ENCODE measurements around the gene SMAD3.
A peak's percentile ranks its signal among the peaks of the same experiment; 100 is the strongest.
"Not testable (repeated sequence)": the region's sequence is repeated elsewhere in the genome, so short reads cannot be mapped to it uniquely, and the experiment has no call there.

The SMAD3 gene

DNA sequence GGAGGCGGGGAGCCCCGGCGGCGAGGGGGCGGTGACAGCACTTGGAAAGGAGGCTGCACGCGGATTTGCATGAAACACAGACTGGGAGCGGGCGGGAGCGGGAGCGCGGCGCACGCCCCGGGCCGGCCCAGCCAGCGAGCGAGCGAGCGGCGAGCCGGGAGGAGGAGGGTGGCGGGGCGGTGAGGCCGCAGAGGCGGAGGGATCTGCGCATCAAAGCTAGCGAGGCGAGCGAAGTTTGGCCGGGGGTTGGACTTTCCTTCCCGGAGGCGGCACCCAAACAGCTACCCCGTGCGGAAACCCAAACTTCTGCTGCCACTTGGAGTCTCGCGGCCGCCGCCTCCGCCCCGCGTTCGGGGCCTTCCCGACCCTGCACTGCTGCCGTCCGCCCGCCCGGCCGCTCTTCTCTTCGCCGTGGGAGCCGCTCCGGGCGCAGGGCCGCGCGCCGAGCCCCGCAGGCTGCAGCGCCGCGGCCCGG lies at the start of gene SMAD3:
Gene SMAD3, plus strand, starts transcription at position 72 of the 475 bp plus-strand sequence. CDS start 553 bp downstream, outside the sequence.
- Histone ChIP-seq H3K9me3 (ENCODE audit: control insufficient read depth, insufficient read depth, low read length) (no peaks in the 10 kb centered on the region), H3K9ac (ENCODE audit: low read depth, low read length) (peak within 1 kb of the TSS; percentile 35), H3K36me3 (ENCODE audit: control insufficient read depth, insufficient read depth, low read length) (no peaks in the 10 kb centered on the region), H3K27ac (ENCODE audit: low read depth, low read length) (peak within 1 kb of the TSS; percentile 89), H3K4me3 (ENCODE audit: low read depth, low read length) (peak within 1 kb of the TSS; percentile 69), H3K27me3 (ENCODE audit: control insufficient read depth, insufficient read depth, low read length) (peaks cover 42% of the 10 kb centered on the region), H3K4me1 (ENCODE audit: control insufficient read depth, insufficient read depth, low read length) (peaks cover 43% of the 10 kb centered on the region)

DNA sequence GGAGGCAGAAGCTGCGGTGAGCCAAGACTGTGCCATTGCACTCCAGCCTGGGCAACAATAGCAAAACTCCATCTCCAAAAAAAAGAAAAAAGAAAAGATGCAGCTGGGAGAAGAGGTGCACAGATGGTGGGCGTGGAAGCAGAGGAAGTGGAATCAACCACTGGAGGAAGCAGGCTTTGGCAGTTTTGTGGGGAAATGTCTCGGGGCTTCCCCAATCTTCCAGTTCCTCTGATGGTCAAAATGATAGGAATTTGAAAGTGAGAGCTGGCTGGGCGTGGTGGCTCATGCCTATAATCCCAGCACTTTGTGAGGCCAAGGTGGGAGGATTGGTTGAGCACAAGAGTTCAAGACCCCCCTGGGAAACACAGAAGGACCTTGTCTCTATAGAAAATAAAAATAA lies 48.1 kb upstream of the SMAD3 start:
- Histone ChIP-seq H3K27ac (ENCODE audit: low read depth, low read length) (no peak overlapping the region), H3K4me3 (ENCODE audit: low read depth, low read length) (no peak overlapping the region), H3K27me3 (ENCODE audit: control insufficient read depth, insufficient read depth, low read length) (no peaks in the 10 kb centered on the region), H3K36me3 (ENCODE audit: control insufficient read depth, insufficient read depth, low read length) (no peaks in the 10 kb centered on the region), H3K9ac (ENCODE audit: low read depth, low read length) (no peak overlapping the region), H3K9me3 (ENCODE audit: control insufficient read depth, insufficient read depth, low read length) (no peaks in the 10 kb centered on the region), H3K4me1 (ENCODE audit: control insufficient read depth, insufficient read depth, low read length) (peaks cover 27% of the 10 kb centered on the region)

DNA sequence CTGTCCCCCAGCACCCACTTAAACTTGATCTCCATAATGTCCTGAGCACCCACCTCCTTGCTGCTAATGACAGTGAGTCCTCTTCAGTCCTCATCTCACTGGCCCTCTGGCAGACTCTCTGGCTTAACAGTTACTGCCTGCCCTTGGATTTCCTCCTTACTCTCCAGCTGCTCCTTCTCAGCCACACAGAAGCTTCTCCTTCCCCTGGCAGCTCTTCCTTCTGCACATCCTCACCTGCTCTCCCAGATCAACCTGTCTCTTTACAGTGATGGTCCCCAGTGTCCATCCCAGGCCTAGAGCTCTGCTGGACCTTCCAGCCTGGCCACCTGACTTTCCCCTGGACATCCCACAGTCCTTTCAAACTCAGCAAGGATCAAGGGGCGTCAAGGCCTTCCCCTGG lies 47.4 kb upstream of the SMAD3 start:
- Histone ChIP-seq H3K27me3 (ENCODE audit: control insufficient read depth, insufficient read depth, low read length) (no peaks in the 10 kb centered on the region), H3K9ac (ENCODE audit: low read depth, low read length) (no peak overlapping the region), H3K4me3 (ENCODE audit: low read depth, low read length) (no peak overlapping the region), H3K27ac (ENCODE audit: low read depth, low read length) (no peak overlapping the region), H3K36me3 (ENCODE audit: control insufficient read depth, insufficient read depth, low read length) (no peaks in the 10 kb centered on the region), H3K9me3 (ENCODE audit: control insufficient read depth, insufficient read depth, low read length) (no peaks in the 10 kb centered on the region), H3K4me1 (ENCODE audit: control insufficient read depth, insufficient read depth, low read length) (peaks cover 27% of the 10 kb centered on the region)

DNA sequence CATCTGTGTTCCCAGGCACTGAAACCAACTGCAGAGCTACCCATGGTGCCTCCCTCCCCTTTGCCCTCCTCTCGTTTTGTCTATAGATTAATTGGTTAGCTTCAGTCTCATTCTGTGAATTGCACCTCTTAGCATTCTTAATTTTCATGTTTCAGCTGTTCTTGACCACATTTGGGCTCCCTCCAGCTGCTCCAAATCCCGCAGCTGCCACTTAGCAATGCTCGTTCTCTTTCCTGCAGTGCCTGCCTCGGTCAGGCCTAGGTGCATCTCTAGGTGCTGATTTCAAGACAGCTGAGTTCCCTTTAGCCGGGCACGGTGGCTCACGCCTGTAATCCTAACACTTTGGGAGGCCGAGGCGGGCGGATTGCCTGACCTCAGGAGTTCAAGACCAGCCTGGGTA lies 47.0 kb upstream of the SMAD3 start:
- Histone ChIP-seq H3K4me3 (ENCODE audit: low read depth, low read length) (no peak overlapping the region), H3K9me3 (ENCODE audit: control insufficient read depth, insufficient read depth, low read length) (no peaks in the 10 kb centered on the region), H3K27ac (ENCODE audit: low read depth, low read length) (no peak overlapping the region), H3K36me3 (ENCODE audit: control insufficient read depth, insufficient read depth, low read length) (no peaks in the 10 kb centered on the region), H3K4me1 (ENCODE audit: control insufficient read depth, insufficient read depth, low read length) (peaks cover 23% of the 10 kb centered on the region), H3K9ac (ENCODE audit: low read depth, low read length) (no peak overlapping the region), H3K27me3 (ENCODE audit: control insufficient read depth, insufficient read depth, low read length) (no peaks in the 10 kb centered on the region)

DNA sequence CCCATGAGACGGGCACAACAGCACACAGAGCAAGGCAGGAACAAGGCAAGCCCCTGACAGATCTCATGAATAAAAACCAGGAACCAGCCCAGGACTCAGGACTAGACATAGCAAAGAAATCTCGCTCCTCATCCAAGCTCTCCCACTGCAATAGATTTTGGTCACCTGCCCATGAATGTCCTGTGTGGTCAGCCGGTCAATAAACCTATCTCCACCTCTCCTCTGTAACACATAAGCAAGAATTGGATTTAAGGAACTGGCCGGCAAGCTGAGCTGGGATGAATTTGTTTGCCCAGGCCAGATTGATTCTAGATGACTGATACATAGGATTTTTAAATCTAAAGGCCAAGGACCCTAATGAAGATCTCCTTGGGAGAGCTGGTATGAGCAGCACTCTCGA lies 46.3 kb upstream of the SMAD3 start:
- Histone ChIP-seq H3K4me1 (ENCODE audit: control insufficient read depth, insufficient read depth, low read length) (peaks cover 22% of the 10 kb centered on the region), H3K9ac (ENCODE audit: low read depth, low read length) (no peak overlapping the region), H3K36me3 (ENCODE audit: control insufficient read depth, insufficient read depth, low read length) (no peaks in the 10 kb centered on the region), H3K9me3 (ENCODE audit: control insufficient read depth, insufficient read depth, low read length) (no peaks in the 10 kb centered on the region), H3K27ac (ENCODE audit: low read depth, low read length) (no peak overlapping the region), H3K4me3 (ENCODE audit: low read depth, low read length) (no peak overlapping the region), H3K27me3 (ENCODE audit: control insufficient read depth, insufficient read depth, low read length) (no peaks in the 10 kb centered on the region)

DNA sequence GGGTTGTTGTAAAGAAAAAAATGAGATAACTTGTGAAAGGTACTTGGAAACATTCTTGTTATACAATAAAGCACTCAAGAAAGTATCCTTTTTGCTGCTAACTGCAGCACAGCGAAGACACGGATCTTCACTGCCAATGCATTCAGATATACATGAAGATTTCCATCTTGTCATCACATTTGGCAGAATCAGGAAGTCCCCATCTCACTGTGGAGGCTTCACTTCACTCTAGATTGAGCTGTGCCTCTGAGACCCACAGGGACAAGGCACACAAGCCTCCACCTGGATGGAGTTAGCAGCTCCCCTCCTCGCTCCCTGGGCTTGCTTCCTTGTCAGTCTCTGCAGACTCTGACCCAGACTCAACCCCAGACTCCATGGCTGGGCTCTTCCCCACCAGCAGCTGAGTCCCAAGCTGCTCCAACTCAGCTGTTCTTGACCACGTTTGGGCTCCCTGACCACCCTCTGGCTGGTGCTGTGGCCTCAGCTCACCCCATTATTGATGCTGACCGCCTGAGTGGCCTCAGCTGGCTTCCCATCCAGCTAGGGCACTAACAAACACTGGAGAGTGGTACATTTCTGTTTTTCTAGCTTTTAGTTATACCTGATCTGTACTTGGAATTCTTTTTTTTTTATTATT lies 45.4 kb upstream of the SMAD3 start:
- Histone ChIP-seq H3K27ac (ENCODE audit: low read depth, low read length) (no peak overlapping the region), H3K4me3 (ENCODE audit: low read depth, low read length) (no peak overlapping the region), H3K9me3 (ENCODE audit: control insufficient read depth, insufficient read depth, low read length) (no peaks in the 10 kb centered on the region), H3K4me1 (ENCODE audit: control insufficient read depth, insufficient read depth, low read length) (peaks cover 26% of the 10 kb centered on the region), H3K27me3 (ENCODE audit: control insufficient read depth, insufficient read depth, low read length) (no peaks in the 10 kb centered on the region), H3K9ac (ENCODE audit: low read depth, low read length) (no peak overlapping the region), H3K36me3 (ENCODE audit: control insufficient read depth, insufficient read depth, low read length) (no peaks in the 10 kb centered on the region)

DNA sequence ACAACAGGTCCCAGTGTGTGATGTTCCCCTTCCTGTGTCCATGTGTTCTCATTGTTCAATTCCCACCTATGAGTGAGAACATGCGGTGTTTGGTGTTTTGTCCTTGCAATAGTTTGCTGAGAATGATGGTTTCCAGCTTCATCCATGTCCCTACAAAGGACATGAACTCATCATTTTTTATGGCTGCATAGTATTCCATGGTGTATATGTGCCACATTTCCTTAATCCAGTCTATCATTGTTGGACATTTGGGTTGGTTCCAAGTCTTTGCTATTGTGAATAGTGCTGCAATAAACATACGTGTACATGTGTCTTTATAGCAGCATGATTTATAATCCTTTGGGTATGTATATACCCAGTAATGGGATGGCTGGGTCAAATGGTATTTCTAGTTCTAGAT lies 44.7 kb upstream of the SMAD3 start:
- H3K9me3 ChIP-seq (ENCODE audit: control insufficient read depth, insufficient read depth, low read length); H3K4me3 ChIP-seq (ENCODE audit: low read depth, low read length); H3K9ac ChIP-seq (ENCODE audit: low read depth, low read length); H3K36me3 ChIP-seq (ENCODE audit: control insufficient read depth, insufficient read depth, low read length); H3K27me3 ChIP-seq (ENCODE audit: control insufficient read depth, insufficient read depth, low read length); H3K27ac ChIP-seq (ENCODE audit: low read depth, low read length): not testable (repeated sequence)
- peaks cover 27% of the 10 kb centered on the region for H3K4me1 ChIP-seq (ENCODE audit: control insufficient read depth, insufficient read depth, low read length)

DNA sequence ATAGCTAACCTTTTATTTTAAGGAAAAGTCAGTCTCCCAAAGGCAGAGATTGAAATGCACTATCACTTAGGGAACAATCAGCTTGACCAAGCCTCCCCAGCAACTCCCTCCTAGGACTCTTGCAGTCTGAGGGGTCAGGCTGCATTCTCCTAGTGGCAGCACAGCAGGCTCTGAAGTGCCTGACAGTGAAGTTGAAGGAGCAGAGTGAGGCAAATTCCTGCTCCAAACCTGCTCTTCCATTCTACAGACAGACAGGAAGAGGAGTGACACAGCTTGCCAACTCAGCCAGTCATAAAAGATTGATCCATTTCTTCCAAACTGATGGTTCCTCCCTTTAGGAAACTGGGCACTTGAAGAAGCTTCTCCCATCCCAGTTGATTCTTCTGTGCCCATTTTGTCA lies 43.9 kb upstream of the SMAD3 start:
- H3K9ac ChIP-seq (ENCODE audit: low read depth, low read length) = no peak overlapping the region
- H3K9me3 ChIP-seq (ENCODE audit: control insufficient read depth, insufficient read depth, low read length) = no peaks in the 10 kb centered on the region
- peaks cover 25% of the 10 kb centered on the region for H3K4me1 ChIP-seq (ENCODE audit: control insufficient read depth, insufficient read depth, low read length)
- no peaks in the 10 kb centered on the region for H3K27me3 ChIP-seq (ENCODE audit: control insufficient read depth, insufficient read depth, low read length)
- no peaks in the 10 kb centered on the region for H3K36me3 ChIP-seq (ENCODE audit: control insufficient read depth, insufficient read depth, low read length)
- H3K4me3 ChIP-seq (ENCODE audit: low read depth, low read length) = no peak overlapping the region
- H3K27ac ChIP-seq (ENCODE audit: low read depth, low read length) = peak overlapping the region; percentile 26

DNA sequence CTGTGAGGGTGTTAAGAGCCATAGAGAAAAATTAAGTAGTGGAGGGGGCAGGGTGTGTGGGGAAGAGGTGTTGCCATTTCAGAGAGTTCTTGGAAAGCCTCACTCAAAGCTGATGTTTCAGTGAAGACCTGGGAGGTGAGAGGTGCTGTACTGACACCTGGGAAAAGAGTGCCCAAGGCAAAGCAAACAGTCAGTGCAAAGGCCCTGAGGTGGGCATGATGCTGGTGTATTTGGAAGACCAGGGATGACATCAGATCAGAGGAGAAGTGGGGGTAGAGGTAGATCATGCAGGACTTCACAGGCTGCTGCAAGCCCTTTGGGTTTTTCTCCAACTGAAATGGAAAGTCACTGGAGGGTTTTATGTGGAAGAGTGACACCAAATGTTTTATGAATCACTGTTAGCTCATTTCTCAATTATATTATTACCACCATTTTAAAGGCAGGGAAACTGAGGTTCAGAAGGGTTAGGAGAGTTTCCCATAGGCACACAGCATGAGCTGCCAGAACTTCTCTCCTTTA lies 42.8 kb upstream of the SMAD3 start:
- no peaks in the 10 kb centered on the region for H3K36me3 ChIP-seq (ENCODE audit: control insufficient read depth, insufficient read depth, low read length)
- no peak overlapping the region for H3K9ac ChIP-seq (ENCODE audit: low read depth, low read length)
- no peaks in the 10 kb centered on the region for H3K9me3 ChIP-seq (ENCODE audit: control insufficient read depth, insufficient read depth, low read length)
- no peaks in the 10 kb centered on the region for H3K27me3 ChIP-seq (ENCODE audit: control insufficient read depth, insufficient read depth, low read length)
- no peak overlapping the region for H3K27ac ChIP-seq (ENCODE audit: low read depth, low read length)
- H3K4me3 ChIP-seq (ENCODE audit: low read depth, low read length) = no peak overlapping the region
- peaks cover 23% of the 10 kb centered on the region for H3K4me1 ChIP-seq (ENCODE audit: control insufficient read depth, insufficient read depth, low read length)

DNA sequence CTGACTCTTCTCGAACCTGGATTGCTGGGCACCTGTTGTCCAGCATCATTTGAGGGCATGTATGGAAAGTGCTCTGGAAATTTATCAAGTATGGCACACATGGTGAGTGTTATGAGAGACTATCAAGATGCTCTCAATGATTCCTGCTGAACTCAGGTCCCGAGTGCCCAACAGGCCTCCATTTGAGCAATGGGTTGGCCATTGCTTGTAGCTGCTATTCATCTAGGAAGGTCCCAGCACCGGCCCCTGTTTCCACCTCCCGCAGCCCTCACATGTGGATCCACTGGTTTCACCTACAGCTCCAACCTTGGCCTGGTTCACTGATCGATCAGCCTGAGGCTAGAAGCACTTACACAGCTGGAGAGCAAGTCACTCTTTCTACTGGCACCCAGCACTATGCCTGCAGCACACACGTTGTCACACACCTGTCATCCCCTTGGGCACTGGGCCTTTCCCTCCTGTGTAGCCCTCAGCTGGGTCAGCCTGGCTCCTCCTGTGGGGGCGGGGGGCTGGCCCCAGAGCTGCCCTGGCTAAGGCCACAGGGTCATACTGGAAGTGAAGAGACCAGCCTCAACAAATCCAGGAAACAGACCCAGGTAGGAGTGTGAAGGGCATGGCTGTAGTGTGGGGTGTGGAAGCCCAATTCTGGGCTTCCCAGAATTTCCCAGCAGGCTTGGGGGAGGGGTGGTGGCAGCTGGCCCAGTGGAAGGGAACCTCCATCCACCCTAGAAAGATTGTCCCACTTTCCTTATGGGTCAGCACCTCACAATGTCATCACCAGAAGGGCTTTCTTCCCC lies 41.7 kb upstream of the SMAD3 start:
- H3K27me3 ChIP-seq (ENCODE audit: control insufficient read depth, insufficient read depth, low read length) = no peaks in the 10 kb centered on the region
- no peaks in the 10 kb centered on the region for H3K36me3 ChIP-seq (ENCODE audit: control insufficient read depth, insufficient read depth, low read length)
- no peak overlapping the region for H3K27ac ChIP-seq (ENCODE audit: low read depth, low read length)
- peaks cover 27% of the 10 kb centered on the region for H3K4me1 ChIP-seq (ENCODE audit: control insufficient read depth, insufficient read depth, low read length)
- no peak overlapping the region for H3K4me3 ChIP-seq (ENCODE audit: low read depth, low read length)
- no peaks in the 10 kb centered on the region for H3K9me3 ChIP-seq (ENCODE audit: control insufficient read depth, insufficient read depth, low read length)
- no peak overlapping the region for H3K9ac ChIP-seq (ENCODE audit: low read depth, low read length)

DNA sequence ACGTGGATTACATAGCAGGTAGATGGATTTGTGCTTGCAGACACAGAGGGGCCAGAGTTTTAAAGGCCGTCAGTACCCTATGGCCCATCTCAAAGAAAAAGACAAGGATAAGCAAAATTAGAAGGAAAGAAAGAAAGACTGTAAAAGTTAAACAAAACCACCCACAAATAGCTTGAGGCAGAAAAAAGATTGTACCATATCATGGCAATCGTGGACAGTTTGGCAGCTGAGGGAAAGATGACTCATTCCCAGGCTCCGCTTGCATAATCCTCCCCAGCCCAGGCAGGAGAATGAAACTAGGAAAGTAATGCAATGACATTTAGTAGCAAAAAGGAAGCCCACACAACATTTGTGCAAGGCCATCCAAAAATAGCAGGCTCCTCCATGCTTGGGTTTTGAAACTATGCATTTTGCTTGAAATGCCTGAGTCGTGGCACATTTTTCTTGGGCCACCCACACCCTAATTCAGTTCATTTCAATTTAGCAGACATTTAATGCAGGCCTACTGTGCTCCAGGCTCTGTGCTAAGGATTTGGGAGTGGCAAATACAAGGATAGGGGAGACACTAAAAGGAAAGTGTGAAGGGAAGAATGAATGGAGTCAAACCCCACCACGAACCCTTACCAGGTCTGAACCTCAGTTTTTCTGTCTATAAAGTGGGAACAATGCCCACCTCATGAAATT lies 40.9 kb upstream of the SMAD3 start:
- H3K4me3 ChIP-seq (ENCODE audit: low read depth, low read length) = no peak overlapping the region
- H3K4me1 ChIP-seq (ENCODE audit: control insufficient read depth, insufficient read depth, low read length) = peaks cover 32% of the 10 kb centered on the region
- no peaks in the 10 kb centered on the region for H3K9me3 ChIP-seq (ENCODE audit: control insufficient read depth, insufficient read depth, low read length)
- no peaks in the 10 kb centered on the region for H3K27me3 ChIP-seq (ENCODE audit: control insufficient read depth, insufficient read depth, low read length)
- no peaks in the 10 kb centered on the region for H3K36me3 ChIP-seq (ENCODE audit: control insufficient read depth, insufficient read depth, low read length)
- H3K9ac ChIP-seq (ENCODE audit: low read depth, low read length) = no peak overlapping the region
- peak overlapping the region; percentile 35 for H3K27ac ChIP-seq (ENCODE audit: low read depth, low read length)

Data from HUES48 (cell line).